Neural progenitor cell (in vitro differentiated cells): ENCODE measurements around the gene KCNJ16.

ENCODE experiments used
- EZH2 ChIP-seq: fragments of 200-600 bp; sonication (generic); IDR thresholded peaks from 2 replicates; pipeline ENCODE4 v1.6.1; 2017; ENCODE audit warnings: antibody characterized with exemption, mild to moderate bottlenecking, moderate library complexity
- EZH2phosphoT487 ChIP-seq: fragments of 200-600 bp; sonication (generic); IDR thresholded peaks from 2 replicates; pipeline ENCODE4 v1.6.1; 2017; ENCODE audit warnings: antibody characterized with exemption
- TF ChIP-seq, protein P1 (sequence below): fragments of 200-600 bp; sonication (generic); IDR thresholded peaks from 2 replicates; pipeline ENCODE4 v1.5.1; 2017; ENCODE audit warnings: antibody characterized with exemption, mild to moderate bottlenecking

DNA sequence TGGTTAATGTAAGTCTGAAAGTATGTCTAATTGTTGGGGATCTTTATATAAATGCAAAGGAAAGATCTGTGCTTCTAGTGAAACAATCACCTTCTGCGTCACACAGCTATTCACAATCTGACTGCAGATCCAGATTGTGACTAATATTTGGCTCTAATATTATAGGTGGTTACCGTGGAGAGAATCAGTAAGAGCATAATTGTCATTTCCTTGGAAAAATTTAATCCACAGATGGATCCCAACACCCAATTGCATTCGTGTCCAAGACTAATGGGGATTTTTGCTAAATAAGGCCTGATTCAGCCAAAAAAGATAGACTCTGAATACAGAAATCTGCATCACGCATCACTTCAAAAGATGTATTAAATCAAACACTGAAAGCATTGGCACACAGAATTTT, 91.6 kb downstream of the KCNJ16 start:
- TF ChIP-seq, protein P1, sequence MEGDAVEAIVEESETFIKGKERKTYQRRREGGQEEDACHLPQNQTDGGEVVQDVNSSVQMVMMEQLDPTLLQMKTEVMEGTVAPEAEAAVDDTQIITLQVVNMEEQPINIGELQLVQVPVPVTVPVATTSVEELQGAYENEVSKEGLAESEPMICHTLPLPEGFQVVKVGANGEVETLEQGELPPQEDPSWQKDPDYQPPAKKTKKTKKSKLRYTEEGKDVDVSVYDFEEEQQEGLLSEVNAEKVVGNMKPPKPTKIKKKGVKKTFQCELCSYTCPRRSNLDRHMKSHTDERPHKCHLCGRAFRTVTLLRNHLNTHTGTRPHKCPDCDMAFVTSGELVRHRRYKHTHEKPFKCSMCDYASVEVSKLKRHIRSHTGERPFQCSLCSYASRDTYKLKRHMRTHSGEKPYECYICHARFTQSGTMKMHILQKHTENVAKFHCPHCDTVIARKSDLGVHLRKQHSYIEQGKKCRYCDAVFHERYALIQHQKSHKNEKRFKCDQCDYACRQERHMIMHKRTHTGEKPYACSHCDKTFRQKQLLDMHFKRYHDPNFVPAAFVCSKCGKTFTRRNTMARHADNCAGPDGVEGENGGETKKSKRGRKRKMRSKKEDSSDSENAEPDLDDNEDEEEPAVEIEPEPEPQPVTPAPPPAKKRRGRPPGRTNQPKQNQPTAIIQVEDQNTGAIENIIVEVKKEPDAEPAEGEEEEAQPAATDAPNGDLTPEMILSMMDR = no peak
- TF ChIP-seq EZH2phosphoT487 = no peak
- TF ChIP-seq EZH2 = no peak
